ENCODE results near the gene HOXA2.

Gene HOXA2

DNA sequence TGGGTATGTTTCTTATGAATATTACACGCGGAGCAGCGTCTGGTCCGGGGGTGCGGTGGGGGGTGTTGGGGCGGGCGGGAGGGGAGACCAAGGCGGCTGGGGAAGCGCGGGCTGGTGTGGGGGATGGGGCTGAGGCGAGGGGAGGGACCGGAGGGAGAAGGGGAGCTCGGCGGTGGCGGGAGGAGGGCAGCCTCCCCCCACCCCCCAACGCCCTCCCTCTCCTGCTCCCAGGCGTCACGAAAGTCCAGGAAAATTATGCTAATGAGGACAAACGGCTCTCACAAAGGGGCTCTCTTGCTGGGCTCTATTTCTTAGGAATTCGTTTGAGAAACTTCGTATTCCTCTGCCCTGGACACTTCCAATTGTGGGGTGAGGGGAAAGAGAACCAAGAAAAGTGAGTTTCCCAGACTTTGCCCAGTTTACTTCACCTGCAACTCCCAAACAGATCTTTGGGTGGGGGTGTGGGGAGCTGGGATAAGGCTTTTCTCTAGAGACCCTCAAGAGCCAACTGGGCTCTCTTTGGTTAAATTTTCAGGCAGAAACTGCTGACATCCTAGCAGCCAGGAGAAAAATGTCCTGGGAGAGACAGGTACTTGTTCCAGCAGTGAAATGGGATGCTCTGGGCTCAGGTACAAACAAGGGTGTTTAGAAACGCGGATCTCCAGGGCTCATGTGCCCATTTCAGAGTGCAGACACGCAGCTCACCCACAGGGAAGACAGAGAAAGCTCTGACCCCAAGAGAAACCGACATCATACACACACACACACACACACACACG, 11.7 kb upstream of the HOXA2 start:
- DNase-seq (ENCODE audit: extremely low spot score, insufficient read length, low read depth) (no peak), FAIRE-seq (no peak)

DNA sequence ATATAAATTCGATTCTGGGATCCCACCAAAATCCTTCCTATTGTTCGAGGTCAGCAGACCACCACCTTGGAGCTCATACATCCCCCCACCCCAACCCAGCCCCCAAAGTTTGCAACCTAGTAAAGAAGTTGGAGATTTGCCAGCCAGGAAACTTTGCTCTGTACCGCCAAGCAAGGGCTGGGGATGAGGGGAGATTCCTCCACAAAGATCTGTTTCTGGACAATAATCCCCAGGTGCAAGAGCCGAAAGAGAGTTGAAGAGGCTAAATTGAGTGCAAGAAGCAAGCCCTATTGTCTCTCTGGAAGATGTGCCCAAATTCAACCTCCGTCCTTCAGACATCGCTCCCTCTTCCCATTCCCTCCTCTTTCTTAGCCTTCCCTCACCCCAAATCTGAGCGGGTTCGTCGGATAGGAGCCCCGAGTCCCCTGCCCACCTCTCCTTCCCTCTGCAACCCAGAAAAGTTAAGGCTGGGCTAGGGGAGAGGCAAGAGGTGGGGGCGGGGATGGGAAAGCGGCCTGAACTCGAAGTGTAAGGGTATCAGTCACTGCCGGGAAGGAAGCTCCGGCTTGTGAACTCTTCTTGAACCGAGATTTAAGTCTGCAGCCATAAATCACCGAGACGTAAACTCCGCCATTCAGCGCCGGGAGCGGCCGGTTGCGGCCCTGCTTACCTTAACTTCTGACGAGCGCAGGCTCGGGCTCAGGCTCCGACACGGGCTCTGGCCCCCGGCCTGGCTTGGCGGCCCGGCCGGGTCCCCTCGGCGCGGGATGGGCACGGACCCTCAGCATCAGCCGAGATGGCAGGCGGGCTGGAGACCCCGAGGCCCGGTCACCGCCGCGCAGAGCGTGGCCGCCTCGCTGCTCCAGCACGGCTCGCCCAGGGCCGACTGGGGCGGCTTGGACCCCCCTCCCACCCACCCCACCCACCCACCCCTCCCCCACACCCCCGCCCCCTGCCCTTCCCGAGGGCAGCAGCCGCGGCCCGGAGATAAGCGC, 10.8 kb upstream of the HOXA2 start:
- DNase-seq (ENCODE audit: extremely low spot score, insufficient read length, low read depth): no peak
- no peak for FAIRE-seq

DNA sequence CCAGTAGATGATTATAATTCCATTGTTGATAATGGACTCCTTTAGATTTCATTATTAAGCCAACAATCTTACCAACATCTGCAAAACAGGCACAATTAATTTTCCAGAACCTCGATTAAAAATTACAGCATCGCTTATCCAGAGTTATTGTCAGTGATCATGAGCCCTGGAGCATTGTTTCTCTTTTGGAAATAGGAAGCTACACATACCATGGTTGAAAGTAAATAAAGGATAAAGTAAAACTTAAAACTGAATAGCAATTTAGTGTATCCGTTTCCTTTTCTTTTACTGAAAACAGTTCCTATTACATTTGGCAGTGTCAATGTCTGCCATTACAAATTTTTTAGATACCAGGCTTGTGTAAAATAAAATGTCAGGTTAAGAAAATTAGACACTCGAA, 9.9 kb upstream of the HOXA2 start:
- FAIRE-seq: no peak

GRCh38 chr7:27111751-27112277, 9.3 kb upstream of the HOXA2 start:
- FAIRE-seq (no peak), DNase-seq (ENCODE audit: extremely low spot score, insufficient read length, low read depth) (no peak)

More for the DNA sequence above, 9.9 kb upstream of the HOXA2 start:
- no peak for DNase-seq (ENCODE audit: extremely low spot score, insufficient read length, low read depth)

GRCh38 chr7:27111042-27111750, 8.7 kb upstream of the HOXA2 start:
- FAIRE-seq: no peak
- DNase-seq (ENCODE audit: extremely low spot score, insufficient read length, low read depth): no peak

- DNase-seq (ENCODE audit: extremely low spot score, insufficient read length, low read depth) (no peak), FAIRE-seq (no peak)
Measured at GRCh38 chr7:27110186-27111031, 7.9 kb upstream of the HOXA2 start.

DNA sequence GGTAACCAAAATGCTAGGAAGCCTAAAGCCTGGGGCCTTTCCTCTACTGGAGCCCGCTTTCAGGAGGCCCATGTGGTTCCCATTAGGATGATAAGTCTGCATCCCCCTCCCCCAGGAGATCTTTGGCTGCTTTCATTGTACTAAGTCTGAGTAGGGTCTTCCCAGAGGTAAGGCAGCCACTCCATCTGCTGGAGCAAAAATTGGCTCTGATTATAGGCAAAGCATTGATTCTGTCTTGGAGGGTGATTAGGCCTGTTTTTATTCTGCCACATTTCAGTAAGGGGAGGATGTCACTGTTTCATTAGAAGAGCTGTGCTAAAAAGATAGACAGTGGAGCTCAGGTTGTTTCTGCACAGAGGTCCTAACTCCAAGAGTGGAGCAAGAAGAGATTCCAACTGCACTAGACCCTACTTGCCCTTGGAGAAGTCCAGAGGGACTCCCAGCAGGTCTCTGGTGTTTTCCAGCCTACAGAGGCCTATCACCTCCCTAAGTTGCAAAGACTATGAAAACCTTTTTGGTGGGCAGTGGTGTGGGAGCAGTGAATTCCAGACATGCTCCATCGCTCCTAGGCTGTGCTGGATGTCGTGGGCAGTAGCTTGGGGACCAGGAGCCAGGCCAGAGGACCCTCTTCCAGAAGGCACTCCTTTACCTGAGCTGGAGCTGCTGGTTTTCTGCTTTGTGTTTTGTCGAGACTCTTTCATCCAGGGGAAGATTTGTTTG, 7.1 kb upstream of the HOXA2 start:
- FAIRE-seq: no peak
- DNase-seq (ENCODE audit: extremely low spot score, insufficient read length, low read depth): no peak

DNA sequence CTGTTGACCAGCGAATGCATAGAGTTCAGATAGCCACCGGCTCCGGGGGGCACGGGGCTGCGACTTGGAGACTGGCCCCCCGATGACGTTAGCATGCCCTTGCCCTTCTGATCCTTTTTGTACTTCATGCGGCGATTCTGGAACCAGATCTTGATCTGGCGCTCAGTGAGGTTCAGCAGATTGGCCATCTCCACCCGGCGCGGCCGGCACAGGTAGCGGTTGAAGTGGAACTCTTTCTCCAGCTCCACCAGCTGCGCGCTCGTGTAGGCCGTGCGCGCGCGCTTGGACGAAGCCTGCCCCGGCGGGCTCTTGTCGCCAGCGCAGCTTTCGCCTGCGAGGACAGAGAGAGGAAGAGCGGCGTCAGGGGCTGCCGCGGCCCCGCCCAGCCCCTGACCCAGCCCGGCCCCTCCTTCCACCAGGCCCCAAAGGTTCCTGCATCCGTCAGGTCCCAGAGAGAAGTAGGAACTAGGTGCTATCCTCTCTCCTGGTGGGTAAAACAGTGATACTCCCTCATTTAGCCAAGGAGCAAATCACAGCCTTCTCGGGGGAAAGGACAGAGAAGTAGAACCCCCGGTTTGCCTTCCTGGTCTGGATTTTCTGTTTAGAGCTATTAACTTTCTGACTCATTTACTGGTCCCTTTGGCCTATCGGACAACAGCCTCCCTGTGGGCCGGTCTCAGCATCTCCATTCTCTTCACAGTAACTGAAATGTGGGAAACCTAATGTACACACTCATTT, 6.1 kb upstream of the HOXA2 start:
- DNase-seq (ENCODE audit: extremely low spot score, insufficient read length, low read depth) (no peak), FAIRE-seq (no peak)

GRCh38 chr7:27107391-27108381, 5.2 kb upstream of the HOXA2 start:
- DNase-seq (ENCODE audit: extremely low spot score, insufficient read length, low read depth) (no peak), FAIRE-seq (no peak)

GRCh38 chr7:27106901-27107240, 4.4 kb upstream of the HOXA2 start:
- DNase-seq (ENCODE audit: extremely low spot score, insufficient read length, low read depth) (no peak), FAIRE-seq (no peak)

DNA sequence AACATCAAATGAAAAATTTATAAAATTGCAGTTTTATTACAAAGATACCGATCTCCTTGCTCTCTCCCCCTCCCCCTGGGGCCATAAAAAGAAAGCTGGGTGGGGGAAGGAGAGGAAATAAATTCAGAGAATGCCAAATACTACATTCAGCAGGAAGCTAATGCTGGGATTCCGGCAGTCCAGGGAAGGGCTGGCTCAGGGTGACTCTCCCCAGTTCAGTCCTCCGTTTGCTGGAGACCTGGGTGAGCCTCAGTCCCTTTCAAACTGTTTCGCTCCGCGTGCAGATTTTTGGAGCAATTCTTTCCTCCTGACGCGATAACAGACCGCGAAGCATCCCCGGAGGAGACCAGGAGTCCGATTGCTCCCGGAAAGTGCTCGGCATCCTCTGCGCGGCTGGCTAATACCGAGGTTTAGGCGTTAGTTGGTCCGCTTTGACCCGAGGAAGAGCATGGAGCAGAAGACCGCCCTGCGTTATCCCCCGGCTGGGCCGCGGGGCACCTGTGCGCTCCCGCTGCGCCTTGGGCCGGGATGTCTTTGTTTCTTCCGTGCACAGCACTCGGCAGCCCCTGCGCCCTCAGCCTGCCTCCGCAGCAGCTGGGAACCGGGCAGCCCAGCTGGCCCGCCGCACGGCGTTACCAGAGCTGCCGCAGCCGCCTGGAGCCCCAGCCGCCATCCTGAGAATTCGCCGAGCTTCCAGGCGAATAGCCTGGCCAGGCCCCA, 3.9 kb upstream of the HOXA2 start:
- no peak for DNase-seq (ENCODE audit: extremely low spot score, insufficient read length, low read depth)
- FAIRE-seq: no peak

DNA sequence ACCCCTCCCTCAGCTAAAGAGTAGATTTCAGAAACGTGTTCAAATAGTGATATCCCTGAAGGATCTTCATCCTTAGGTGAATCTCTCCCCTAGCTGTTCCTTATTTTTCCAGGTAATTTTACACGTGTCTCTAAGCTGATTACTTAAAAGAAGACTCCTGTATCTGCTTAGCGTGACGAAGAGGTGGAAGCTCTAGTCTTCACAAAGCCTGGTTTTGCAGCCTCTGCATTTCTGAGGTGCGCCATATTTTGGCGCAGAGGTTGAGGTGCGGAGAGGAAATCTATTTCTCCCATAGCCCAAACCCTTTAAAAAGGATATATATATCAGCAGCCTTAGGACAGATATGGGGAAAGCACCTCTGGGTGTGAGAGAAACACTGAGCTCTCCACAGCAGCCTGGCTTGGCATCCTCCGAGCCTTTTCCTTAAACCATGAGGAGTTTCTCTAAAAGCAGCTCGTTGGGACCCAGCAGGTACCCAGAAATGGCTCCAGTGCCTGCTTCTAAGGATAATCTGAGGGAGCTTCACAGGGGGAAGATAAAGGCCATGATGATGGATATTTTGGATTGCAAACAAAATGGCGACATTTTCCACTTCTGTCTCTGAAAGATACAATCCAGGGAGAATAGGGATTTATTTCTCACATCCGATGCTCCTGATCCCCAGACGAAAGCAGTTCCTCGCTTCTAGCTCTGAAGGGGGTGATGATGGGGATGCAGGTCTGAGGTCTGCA, 3.0 kb upstream of the HOXA2 start:
- DNase-seq (ENCODE audit: extremely low spot score, insufficient read length, low read depth): no peak
- no peak for FAIRE-seq

- FAIRE-seq: no peak
- no peak for DNase-seq (ENCODE audit: extremely low spot score, insufficient read length, low read depth)
Measured at GRCh38 chr7:27104341-27105058, 2.0 kb upstream of the HOXA2 start.

- FAIRE-seq: no peak
- DNase-seq (ENCODE audit: extremely low spot score, insufficient read length, low read depth): no peak
Measured at GRCh38 chr7:27103489-27104226, 1.2 kb upstream of the HOXA2 start.
